Stimulated activated naive CD8-positive, alpha-beta T cell treated with anti-CD3 and anti-CD28 coated beads, Interleukin-15, amount 100 ng/mL, for 72 hours (primary cell): ENCODE measurements around the gene KRT222.

Experiments
- ATAC-seq: fragments of 150-1000 bp; cut with Tn5 transposase; 2 replicates; pipeline ENCODE4 v1.10.0; 2021; ENCODE audit warnings: mild to moderate bottlenecking, moderate library complexity
- DNase-seq, 2 donors: peaks; one replicate each; pipeline ENCODE4 v3.0.0; 2021 to 2022
- H3K27ac Mint-ChIP-seq, 2 donors: one replicate each; pipeline ENCODE4 v1.8.0; 2022; ENCODE audit warnings: mild to moderate bottlenecking in 2 of 2, mixed read lengths in 2 of 2, moderate library complexity in 2 of 2
- H3K27me3 Mint-ChIP-seq: one replicate; pipeline ENCODE4 v1.8.0; 2022; ENCODE audit warnings: mixed read lengths
- H3K4me1 Mint-ChIP-seq: one replicate; pipeline ENCODE4 v1.8.0; 2022; ENCODE audit warnings: mild to moderate bottlenecking, mixed read lengths
- H3K4me3 Mint-ChIP-seq, 2 donors: one replicate each; pipeline ENCODE4 v1.8.0; 2022; ENCODE audit warnings: mild to moderate bottlenecking in 2 of 2, mixed read lengths in 2 of 2, moderate library complexity in 1 of 2
- H3K9me3 Mint-ChIP-seq, 2 donors: one replicate each; pipeline ENCODE4 v1.8.0; 2022; ENCODE audit warnings: mixed read lengths in 2 of 2

Gene KRT222

GRCh38 chr17:40633871-40634270 is 31.1 kb downstream of the KRT222 start:
- DNase-seq (no peak), ATAC-seq (no peak)
- Mint-ChIP-seq H3K4me1 (peaks cover 24% of the 10 kb centered on the region), H3K4me3 (no peak overlapping the region), H3K9me3 (no peaks in the 10 kb centered on the region), H3K27ac (no peak overlapping the region), H3K27me3 (no peaks in the 10 kb centered on the region)

- DNase-seq = no peak
These were observed 32.8 kb downstream of the KRT222 start for GRCh38 chr17:40632216-40632615.

DNA sequence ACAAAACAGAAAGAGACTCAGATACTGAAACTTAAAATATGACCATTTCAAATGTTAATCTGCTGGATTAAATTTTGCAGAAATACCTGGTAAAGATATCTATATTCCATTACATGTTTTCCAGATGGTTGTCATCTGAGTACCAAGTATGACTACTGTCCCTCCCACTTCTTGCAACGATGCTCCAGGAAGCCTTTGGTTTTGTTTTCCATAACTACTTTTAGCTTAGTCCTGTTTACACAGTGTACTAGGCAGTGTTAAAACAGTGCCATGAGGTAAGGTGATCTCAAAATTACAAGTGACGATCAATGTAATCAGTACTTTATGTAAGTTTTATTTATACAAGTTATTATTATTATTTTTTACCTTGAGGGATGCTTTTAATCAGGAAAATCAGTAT is 35.1 kb downstream of the KRT222 start:
- peaks cover 36% of the 10 kb centered on the region for H3K4me1 Mint-ChIP-seq
- H3K27me3 Mint-ChIP-seq = no peaks in the 10 kb centered on the region
- ATAC-seq (no peak), DNase-seq (no peak)
- H3K9me3 Mint-ChIP-seq = no peaks in the 10 kb centered on the region
- H3K4me3 Mint-ChIP-seq = no peak overlapping the region
- no peak overlapping the region for H3K27ac Mint-ChIP-seq

More at GRCh38 chr17:40632216-40632615, 32.8 kb downstream of the KRT222 start:
- no peak for ATAC-seq
- peaks cover 15% of the 10 kb centered on the region for H3K4me1 Mint-ChIP-seq
- H3K27me3 Mint-ChIP-seq = no peaks in the 10 kb centered on the region
- H3K27ac Mint-ChIP-seq = no peak overlapping the region
- H3K9me3 Mint-ChIP-seq = no peaks in the 10 kb centered on the region
- H3K4me3 Mint-ChIP-seq = no peak overlapping the region

GRCh38 chr17:40625311-40625710 is 39.7 kb downstream of the KRT222 start:
- peak overlapping the region in 1 of 2 donors; percentile 29 for H3K4me3 Mint-ChIP-seq
- DNase-seq = no peak
- H3K27ac Mint-ChIP-seq = peak overlapping the region in 1 of 2 donors; percentile 38
- no peaks in the 10 kb centered on the region for H3K9me3 Mint-ChIP-seq
- ATAC-seq = no peak
- H3K4me1 Mint-ChIP-seq = peaks cover 64% of the 10 kb centered on the region
- no peaks in the 10 kb centered on the region for H3K27me3 Mint-ChIP-seq

- Mint-ChIP-seq H3K9me3 (no peaks in the 10 kb centered on the region), H3K4me1 (peaks cover 81% of the 10 kb centered on the region), H3K4me3 (no peak overlapping the region), H3K27ac (peak overlapping the region in 1 of 2 donors; percentile 57), H3K27me3 (no peaks in the 10 kb centered on the region)
- no peak for ATAC-seq
- no peak for DNase-seq
These were observed 41.4 kb downstream of the KRT222 start for GRCh38 chr17:40623419-40624210.

- DNase-seq = peak in 1 of 2 donors; percentile 59
- H3K9me3 Mint-ChIP-seq = no peaks in the 10 kb centered on the region
- H3K27ac Mint-ChIP-seq = peak overlapping the region; percentile 1 to 6
- H3K27me3 Mint-ChIP-seq = no peaks in the 10 kb centered on the region
- peak; percentile 78 for ATAC-seq
- peak overlapping the region; percentile 59 to 69 for H3K4me3 Mint-ChIP-seq
- H3K4me1 Mint-ChIP-seq = peaks cover 87% of the 10 kb centered on the region
These were observed 42.5 kb downstream of the KRT222 start for GRCh38 chr17:40622509-40622928.

DNA sequence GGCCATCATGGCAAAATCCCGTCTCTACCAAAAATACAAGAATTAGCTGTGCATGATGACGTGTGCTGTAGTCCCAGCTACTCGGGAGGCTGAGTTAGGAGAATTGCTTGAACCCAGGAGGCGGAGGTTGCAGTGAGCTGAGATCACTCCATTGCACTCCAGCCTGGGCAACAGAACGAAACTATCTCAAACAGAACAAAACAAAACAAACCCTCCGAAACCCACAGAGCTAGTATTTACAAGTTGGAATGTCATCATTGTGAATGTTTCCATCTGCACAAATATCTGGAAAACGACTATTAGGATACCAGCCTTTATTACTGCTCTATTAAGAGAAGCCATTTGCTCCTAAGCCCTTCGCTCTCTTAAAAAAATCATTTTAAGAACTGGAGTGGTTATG is 43.4 kb downstream of the KRT222 start:
- no peaks in the 10 kb centered on the region for H3K9me3 Mint-ChIP-seq
- no peak for DNase-seq
- H3K27me3 Mint-ChIP-seq = no peaks in the 10 kb centered on the region
- no peak overlapping the region for H3K4me3 Mint-ChIP-seq
- peaks cover 90% of the 10 kb centered on the region for H3K4me1 Mint-ChIP-seq
- no peak for ATAC-seq
- no peak overlapping the region for H3K27ac Mint-ChIP-seq

GRCh38 chr17:40621019-40621418 is 44.0 kb downstream of the KRT222 start:
- no peaks in the 10 kb centered on the region for H3K9me3 Mint-ChIP-seq
- no peaks in the 10 kb centered on the region for H3K27me3 Mint-ChIP-seq
- no peak for ATAC-seq
- H3K4me3 Mint-ChIP-seq = peak overlapping the region in 1 of 2 donors; percentile 16
- peaks cover 92% of the 10 kb centered on the region for H3K4me1 Mint-ChIP-seq
- no peak for DNase-seq
- no peak overlapping the region for H3K27ac Mint-ChIP-seq

GRCh38 chr17:40618754-40619625 is 46.0 kb downstream of the KRT222 start:
- Mint-ChIP-seq H3K4me1 (peaks cover 92% of the 10 kb centered on the region), H3K27me3 (no peaks in the 10 kb centered on the region), H3K4me3 (peak overlapping the region; percentile 74 to 76), H3K27ac (peak overlapping the region in 1 of 2 donors; percentile 9), H3K9me3 (no peaks in the 10 kb centered on the region)
- DNase-seq = no peak
- no peak for ATAC-seq

GRCh38 chr17:40617678-40618240 is 47.2 kb downstream of the KRT222 start:
- Mint-ChIP-seq H3K27ac (no peak overlapping the region), H3K27me3 (no peaks in the 10 kb centered on the region), H3K4me1 (peaks cover 95% of the 10 kb centered on the region), H3K9me3 (no peaks in the 10 kb centered on the region), H3K4me3 (no peak overlapping the region)
- ATAC-seq (no peak), DNase-seq (no peak)

GRCh38 chr17:40616592-40616991 is 48.4 kb downstream of the KRT222 start:
- ATAC-seq = no peak
- DNase-seq = no peak
- Mint-ChIP-seq H3K4me3 (peak overlapping the region in 1 of 2 donors; percentile 30), H3K27me3 (no peaks in the 10 kb centered on the region), H3K4me1 (peaks cover 95% of the 10 kb centered on the region), H3K9me3 (no peaks in the 10 kb centered on the region), H3K27ac (peak overlapping the region in 1 of 2 donors; percentile 42)

- H3K4me3 Mint-ChIP-seq = peak overlapping the region; percentile 73 to 83
- no peaks in the 10 kb centered on the region for H3K27me3 Mint-ChIP-seq
- ATAC-seq = no peak
- H3K9me3 Mint-ChIP-seq = no peaks in the 10 kb centered on the region
- no peak for DNase-seq
- peak overlapping the region; percentile 42 to 66 for H3K27ac Mint-ChIP-seq
- H3K4me1 Mint-ChIP-seq = peaks cover 95% of the 10 kb centered on the region
These were observed 49.0 kb downstream of the KRT222 start for GRCh38 chr17:40615841-40616476.

DNA sequence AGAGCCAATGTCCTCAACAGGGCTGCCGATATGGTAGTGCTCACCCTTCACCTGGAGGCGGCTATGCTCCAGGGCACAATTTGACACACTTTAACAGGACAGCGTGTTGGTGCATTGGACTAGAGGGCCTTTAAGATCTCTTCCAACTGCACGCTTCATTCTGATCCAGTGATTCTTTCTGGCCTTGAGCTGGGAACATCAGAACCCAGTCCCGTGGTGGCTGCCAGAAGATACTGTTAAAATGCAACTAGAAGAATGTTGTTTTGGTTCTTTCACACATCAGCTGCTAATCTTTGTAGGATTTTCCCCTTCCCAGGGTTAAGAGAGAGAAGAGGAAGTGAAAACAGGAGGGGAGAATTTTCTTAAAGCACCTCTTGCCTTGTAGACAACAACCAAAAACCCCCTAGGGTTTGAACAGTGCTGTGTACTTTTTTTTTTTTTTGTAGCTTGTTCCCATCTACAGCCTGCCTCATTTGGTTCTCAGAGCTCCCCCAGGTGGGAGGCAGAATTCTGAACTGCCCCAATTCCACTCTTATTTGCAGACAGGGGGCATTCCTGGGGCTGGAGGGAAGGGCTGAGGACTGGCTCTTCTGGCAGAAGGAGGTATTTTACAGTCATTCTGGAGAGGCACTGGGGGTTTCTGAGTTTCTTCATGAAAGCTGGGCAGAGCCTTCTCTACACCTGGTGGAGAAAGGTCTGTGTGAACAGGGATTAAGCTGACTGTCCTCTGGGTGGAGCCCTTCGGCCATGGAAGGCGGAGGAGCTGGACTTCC is 49.7 kb downstream of the KRT222 start:
- peaks cover 95% of the 10 kb centered on the region for H3K4me1 Mint-ChIP-seq

GRCh38 chr17:40614431-40615067 is 50.4 kb downstream of the KRT222 start:
- Mint-ChIP-seq H3K4me3 (peak overlapping the region; percentile 73 to 83), H3K9me3 (no peaks in the 10 kb centered on the region), H3K4me1 (peaks cover 95% of the 10 kb centered on the region), H3K27ac (peak overlapping the region; percentile 1 to 96), H3K27me3 (no peaks in the 10 kb centered on the region)
- ATAC-seq = peak; percentile 31
- DNase-seq = no peak

More for the DNA sequence above, 49.7 kb downstream of the KRT222 start:
- Mint-ChIP-seq H3K27ac (peak overlapping the region; percentile 64 to 96), H3K9me3 (no peaks in the 10 kb centered on the region), H3K4me3 (peak overlapping the region; percentile 73 to 83), H3K27me3 (no peaks in the 10 kb centered on the region)
- ATAC-seq = peak; percentile 71
- peak in 1 of 2 donors; percentile 73 for DNase-seq
